GM21367 (cell line): ENCODE results near the gene RASGEF1C.

ENCODE experiments used
- ATAC-seq: cut with Tn5 transposase; IDR thresholded peaks from one replicate; pipeline ENCODE4 v1.9.1; 2021; ENCODE audit not compliant: unreplicated experiment

RASGEF1C gene

GRCh38 chr5:180180421-180180820 is 28.6 kb downstream of the RASGEF1C start:
- no peak for ATAC-seq

- ATAC-seq: no peak
Observed at GRCh38 chr5:180179442-180180420, 29.3 kb downstream of the RASGEF1C start.

- ATAC-seq: no peak
Observed at GRCh38 chr5:180178531-180179441, 30.2 kb downstream of the RASGEF1C start.

- ATAC-seq: no peak
Observed at GRCh38 chr5:180176191-180176590, 32.8 kb downstream of the RASGEF1C start.

GRCh38 chr5:180175015-180175431 is 34.0 kb downstream of the RASGEF1C start:
- ATAC-seq: no peak

- ATAC-seq: no peak
Observed at GRCh38 chr5:180174587-180174972, 34.4 kb downstream of the RASGEF1C start.

- ATAC-seq: no peak
Observed at GRCh38 chr5:180173875-180174586, 35.0 kb downstream of the RASGEF1C start.

GRCh38 chr5:180173198-180173544 is 35.8 kb downstream of the RASGEF1C start:
- no peak for ATAC-seq

GRCh38 chr5:180172447-180173197 is 36.4 kb downstream of the RASGEF1C start:
- no peak for ATAC-seq

GRCh38 chr5:180171568-180172094 is 37.4 kb downstream of the RASGEF1C start:
- ATAC-seq: no peak

- ATAC-seq: no peak
Observed at GRCh38 chr5:180170810-180171567, 38.0 kb downstream of the RASGEF1C start.

GRCh38 chr5:180170106-180170809 is 38.8 kb downstream of the RASGEF1C start:
- ATAC-seq: no peak

GRCh38 chr5:180169248-180170105 is 39.5 kb downstream of the RASGEF1C start:
- ATAC-seq: no peak

GRCh38 chr5:180168758-180169157 is 40.3 kb downstream of the RASGEF1C start:
- no peak for ATAC-seq

- no peak for ATAC-seq
Observed at GRCh38 chr5:180166176-180166575, 42.8 kb downstream of the RASGEF1C start.

GRCh38 chr5:180162304-180162661 is 46.7 kb downstream of the RASGEF1C start:
- no peak for ATAC-seq

GRCh38 chr5:180161420-180162303 is 47.3 kb downstream of the RASGEF1C start:
- no peak for ATAC-seq
